MCF 10A (cell line): Measurements from ENCODE around the gene CASKIN1. TPM values are rescaled to one million over a fixed set of nuclear protein-coding genes. Genes with fewer than 3 reads are reported as not detected.

Experiments used
- BruUV-seq: library from RNA; stranded (reverse); fragments of 400-500 nt; replicated peaks from 2 replicates; lab custom pipeline; 2021; lab: Mats Ljungman, UMichigan
- CTCF ChIA-PET: fragments of 300-600 bp; sonication (Branson Sonifier 250); formaldehyde crosslinking; extraction: SDS; loops from one replicate; lab custom pipeline; 2021; ENCODE audit warnings: antibody characterized with exemption, inconsistent platforms; lab: Yijun Ruan, JAX
- POLR2A ChIA-PET: fragments of 300-600, 350-650 bp; sonication (Branson Sonifier 250); formaldehyde crosslinking; extraction: SDS; loops from one replicate; lab custom pipeline; 2020; ENCODE audit warnings: antibody characterized with exemption, inconsistent platforms; lab: Yijun Ruan, JAX
- DNase-seq: peaks from one replicate; pipeline ENCODE4 v3.0.0-alpha.2; 2018; ENCODE audit not compliant: unreplicated experiment
- H3K27ac Mint-ChIP-seq: one replicate; pipeline ENCODE4 v1.8.0; 2022; ENCODE audit warnings: mild to moderate bottlenecking, low read depth, mixed read lengths; ENCODE audit not compliant: unreplicated experiment
- H3K27me3 Mint-ChIP-seq: one replicate; pipeline ENCODE4 v1.8.0; 2022; ENCODE audit warnings: mixed read lengths; ENCODE audit not compliant: insufficient read depth, unreplicated experiment
- H3K36me3 Mint-ChIP-seq: one replicate; pipeline ENCODE4 v1.8.0; 2022; ENCODE audit warnings: mild to moderate bottlenecking, moderate library complexity, mixed read lengths; ENCODE audit not compliant: insufficient read depth, unreplicated experiment
- H3K4me1 Mint-ChIP-seq: one replicate; pipeline ENCODE4 v1.8.0; 2022; ENCODE audit warnings: mixed read lengths; ENCODE audit not compliant: insufficient read depth, unreplicated experiment
- H3K4me3 Mint-ChIP-seq: one replicate; pipeline ENCODE4 v1.8.0; 2022; ENCODE audit warnings: mild to moderate bottlenecking, moderate library complexity, mixed read lengths; ENCODE audit not compliant: unreplicated experiment
- H3K9me3 Mint-ChIP-seq: one replicate; pipeline ENCODE4 v1.8.0; 2022; ENCODE audit warnings: mixed read lengths; ENCODE audit not compliant: unreplicated experiment
- CTCF ChIP-seq: fragments of 200-600 bp; IDR thresholded peaks from one replicate; pipeline ENCODE4 v1.8.0; 2022; ENCODE audit warnings: antibody characterized with exemption, mild to moderate bottlenecking; ENCODE audit not compliant: unreplicated experiment
- intact Hi-C: fragments of 100-400 bp; cut with micrococcal nuclease; formaldehyde crosslinking; loops from 2 replicates; pipeline ENCODE4 v1.14.1; 2022
- total RNA-seq: library from RNA; stranded (reverse); gene quantifications from 2 replicates; pipeline ENCODE4 v1.2.3, GENCODE V29; 2022

The CASKIN1 gene
- total RNA-seq, 1 experiment from 2014 or later, result 0.14 TPM

- DNase-seq, result no peak
- H3K27ac Mint-ChIP-seq, result no peak overlapping the region
- no peaks in the 10 kb centered on the region for H3K9me3 Mint-ChIP-seq
- H3K27me3 Mint-ChIP-seq, result no peaks in the 10 kb centered on the region
- no peaks in the 10 kb centered on the region for H3K4me1 Mint-ChIP-seq
- ChIA-PET POLR2A (interaction anchor here (1.5 kb wide), 1 partner anchor 14 kb away, joined by 7 read pairs; no protein-coding TSS in a partner anchor), CTCF (no interaction called here)
- H3K36me3 Mint-ChIP-seq, result peaks cover 47% of the 10 kb centered on the region
- no peak for TF ChIP-seq CTCF
- H3K4me3 Mint-ChIP-seq, result no peak overlapping the region
- BruUV-seq, result no TSS peak
- intact Hi-C loops, result no loop called here
Observed at GRCh38 chr16:2176047-2176446, 20.4 kb downstream of the CASKIN1 start.

GRCh38 chr16:2175454-2175853 lies 21.0 kb downstream of the CASKIN1 start:
- H3K36me3 Mint-ChIP-seq, result peaks cover 47% of the 10 kb centered on the region
- DNase-seq, result no peak
- TF ChIP-seq CTCF, result no peak
- H3K27ac Mint-ChIP-seq, result no peak overlapping the region
- no peaks in the 10 kb centered on the region for H3K4me1 Mint-ChIP-seq
- ChIA-PET POLR2A (interaction anchor here (1.3 kb wide), 1 partner anchor 10 kb away, joined by 3 read pairs; no protein-coding TSS in a partner anchor), CTCF (no interaction called here)
- no peak overlapping the region for H3K4me3 Mint-ChIP-seq
- BruUV-seq, result no TSS peak
- H3K27me3 Mint-ChIP-seq, result no peaks in the 10 kb centered on the region
- intact Hi-C loops, result no loop called here
- no peaks in the 10 kb centered on the region for H3K9me3 Mint-ChIP-seq

GRCh38 chr16:2174396-2175131 lies 21.8 kb downstream of the CASKIN1 start:
- intact Hi-C loops, result no loop called here
- BruUV-seq, result no TSS peak
- Mint-ChIP-seq H3K9me3 (no peaks in the 10 kb centered on the region), H3K36me3 (peaks cover 47% of the 10 kb centered on the region), H3K4me1 (no peaks in the 10 kb centered on the region), H3K27ac (no peak overlapping the region), H3K27me3 (no peaks in the 10 kb centered on the region), H3K4me3 (no peak overlapping the region)
- TF ChIP-seq CTCF, result no peak
- no peak for DNase-seq
- CTCF ChIA-PET, result interaction anchor here (0.9 kb wide), 1 partner anchor 8 kb away, joined by 4 read pairs; no protein-coding TSS in a partner anchor
- POLR2A ChIA-PET, result interaction anchor here (1.3 kb wide), 1 partner anchor 11 kb away, joined by 3 read pairs; no protein-coding TSS in a partner anchor

- BruUV-seq, result no TSS peak
- POLR2A ChIA-PET, result no interaction called here
- CTCF ChIA-PET, result no interaction called here
- Mint-ChIP-seq H3K27ac (no peak overlapping the region), H3K4me3 (no peak overlapping the region), H3K4me1 (no peaks in the 10 kb centered on the region), H3K9me3 (no peaks in the 10 kb centered on the region), H3K27me3 (no peaks in the 10 kb centered on the region), H3K36me3 (peaks cover 43% of the 10 kb centered on the region)
- TF ChIP-seq CTCF, result no peak
- intact Hi-C loops, result no loop called here
- no peak for DNase-seq
Observed at GRCh38 chr16:2173916-2174315, 22.5 kb downstream of the CASKIN1 start.
